Tibial artery (tissue), 4 donors: ENCODE results near the gene SYP.

Experiments
- DNase-seq, 2 donors: peaks; one replicate each; pipeline ENCODE4 v3.0.0-alpha.2; 2019
- H3K27ac ChIP-seq, 2 donors: fragments of 200-600 bp; sonication (generic) in 1 of 2; 1 replicate in 1 of 2; 2 replicates in 1 of 2; pipeline ENCODE4 v1.5.1; 2018 to 2019; ENCODE audit warnings: mild to moderate bottlenecking in 1 of 2
- H3K27me3 ChIP-seq, 2 donors: fragments of 200-600 bp; sonication (generic) in 1 of 2; one replicate each; pipeline versions ENCODE4 v1.5.1 to v1.6.0; 2016 to 2019
- H3K36me3 ChIP-seq, 3 donors: fragments of 200-600 bp; sonication (generic) in 2 of 3; one replicate each; pipeline ENCODE4 v1.5.1; 2016 to 2019; ENCODE audit warnings: mild to moderate bottlenecking in 2 of 3
- H3K4me1 ChIP-seq, 4 donors: fragments of 200-600 bp; sonication (generic) in 2 of 4; 1 replicate in 3 of 4; 2 replicates in 1 of 4; pipeline ENCODE4 v1.5.1; 2016 to 2019
- H3K4me3 ChIP-seq, 2 donors: fragments of 200-600 bp; sonication (generic) in 1 of 2; 1 replicate in 1 of 2; 2 replicates in 1 of 2; pipeline ENCODE4 v1.5.1; 2018 to 2019; ENCODE audit warnings: mild to moderate bottlenecking in 2 of 2
- H3K9me3 ChIP-seq, 3 donors: fragments of 200-600 bp; sonication (generic) in 1 of 3; one replicate each; pipeline ENCODE4 v1.5.1; 2016 to 2019
- CTCF ChIP-seq, 2 experiments: fragments of 200-600 bp in 1 of 2; fragments of 450-650 bp in 1 of 2; IDR thresholded peaks; one replicate each; pipeline ENCODE4 v1.5.1; 2017 to 2019; ENCODE audit warnings: antibody characterized with exemption in 2 of 2, mild to moderate bottlenecking in 1 of 2, moderate library complexity in 1 of 2
- intact Hi-C: fragments of 100-400 bp; cut with DNase I; formaldehyde crosslinking; loops from one replicate; pipeline ENCODE4 v1.15.0; 2023; ENCODE audit warnings: low total_unique reads

The SYP gene

DNA sequence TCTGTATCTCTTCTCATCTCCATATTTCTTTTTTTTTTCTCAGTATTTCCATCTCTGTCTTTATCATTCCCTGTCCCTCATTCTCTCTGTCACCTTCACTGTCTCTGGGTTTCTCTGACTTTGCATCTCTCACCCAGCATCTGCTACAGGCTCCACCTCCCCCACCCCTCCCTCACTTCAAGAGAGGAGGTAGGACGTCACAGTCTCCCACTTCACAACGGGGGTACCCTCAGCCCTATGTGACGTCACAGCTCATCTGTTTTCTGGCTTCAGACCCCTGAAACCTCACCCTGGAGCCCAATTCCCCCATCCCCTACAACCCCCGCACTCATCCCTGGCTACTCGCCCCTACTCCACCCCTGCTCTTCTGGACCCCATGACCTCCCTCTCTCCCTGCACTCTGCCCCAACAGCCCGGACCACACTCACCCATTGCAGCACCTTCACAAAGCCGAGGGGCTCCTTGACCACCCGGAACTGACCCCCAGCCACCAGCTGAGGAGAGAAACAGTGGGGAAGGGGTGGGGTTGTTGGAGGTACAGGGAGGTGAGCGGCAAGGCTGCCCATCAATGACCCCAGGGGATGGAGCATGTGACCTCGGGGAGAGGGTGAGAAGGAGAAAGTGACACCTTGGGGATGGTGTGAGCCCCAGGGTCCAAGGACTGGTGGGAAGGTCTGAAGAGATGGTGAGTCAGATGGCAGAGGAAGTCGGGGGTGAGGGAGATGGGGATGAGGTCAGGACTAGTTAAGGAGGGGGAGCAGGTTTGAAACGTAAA lies 1.3 kb downstream of the SYP start:
- H3K4me1 ChIP-seq, result peaks cover 0 to 15% (median 8%) of the 10 kb centered on the region in 4 donors
- H3K36me3 ChIP-seq, result no peaks in the 10 kb centered on the region
- no peaks in the 10 kb centered on the region for H3K9me3 ChIP-seq
- no peak overlapping the region for H3K4me3 ChIP-seq
- intact Hi-C loops, result no loop called here
- no peak overlapping the region for H3K27ac ChIP-seq
- no peak for TF ChIP-seq CTCF (IDR thresholded peaks at IDR 0.05)
- no peak for DNase-seq
- H3K27me3 ChIP-seq, result no peaks in the 10 kb centered on the region

- DNase-seq, result no peak
- Histone ChIP-seq H3K36me3 (no peaks in the 10 kb centered on the region), H3K27ac (no peak overlapping the region), H3K27me3 (no peaks in the 10 kb centered on the region), H3K4me1 (peaks cover 0 to 15% (median 8%) of the 10 kb centered on the region in 4 donors), H3K9me3 (no peaks in the 10 kb centered on the region), H3K4me3 (no peak overlapping the region)
- TF ChIP-seq CTCF (IDR thresholded peaks at IDR 0.05), result no peak
- intact Hi-C loops, result no loop called here
Observed at GRCh38 chrX:49197543-49198087, 2.4 kb downstream of the SYP start.

- no peak for TF ChIP-seq CTCF (IDR thresholded peaks at IDR 0.05)
- H3K27me3 ChIP-seq, result no peaks in the 10 kb centered on the region
- H3K27ac ChIP-seq, result no peak overlapping the region
- no peaks in the 10 kb centered on the region for H3K9me3 ChIP-seq
- peaks cover 0 to 5% (median 0%) of the 10 kb centered on the region in 4 donors for H3K4me1 ChIP-seq
- no peak overlapping the region for H3K4me3 ChIP-seq
- H3K36me3 ChIP-seq, result no peaks in the 10 kb centered on the region
- DNase-seq, result no peak
- intact Hi-C loops, result no loop called here
Observed at GRCh38 chrX:49193542-49193964, 6.4 kb downstream of the SYP start.

GRCh38 chrX:49192722-49193328 lies 7.2 kb downstream of the SYP start:
- Histone ChIP-seq H3K9me3 (no peaks in the 10 kb centered on the region), H3K4me3 (no peak overlapping the region), H3K4me1 (peaks cover 0 to 5% (median 0%) of the 10 kb centered on the region in 4 donors), H3K36me3 (no peaks in the 10 kb centered on the region), H3K27me3 (no peaks in the 10 kb centered on the region), H3K27ac (no peak overlapping the region)
- no peak for DNase-seq
- intact Hi-C loops, result no loop called here
- TF ChIP-seq CTCF (IDR thresholded peaks at IDR 0.05), result peak; percentile 29

DNA sequence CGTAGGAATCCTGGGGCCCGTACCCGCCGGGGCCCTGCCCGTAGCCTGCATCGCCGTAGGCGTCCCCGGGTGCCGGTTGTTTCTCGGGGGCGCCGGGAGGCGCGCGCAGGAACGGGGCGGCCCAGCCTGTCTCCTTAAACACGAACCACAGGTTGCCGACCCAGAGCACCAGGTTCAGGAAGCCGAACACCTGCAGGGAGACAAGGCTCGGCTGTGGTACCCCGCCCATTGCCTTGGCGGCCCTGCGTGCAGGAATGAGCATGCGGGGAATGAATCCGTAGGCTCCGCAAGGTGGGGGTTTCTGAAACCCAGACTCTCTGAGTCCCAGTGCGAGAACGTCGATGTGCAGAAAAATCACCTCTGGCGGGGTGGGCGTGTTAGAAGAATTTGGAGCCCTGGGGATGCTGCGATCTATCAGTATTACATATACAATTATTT lies 8.4 kb downstream of the SYP start:
- Histone ChIP-seq H3K36me3 (no peaks in the 10 kb centered on the region), H3K4me1 (peaks cover 0 to 5% (median 0%) of the 10 kb centered on the region in 4 donors), H3K9me3 (no peaks in the 10 kb centered on the region), H3K27ac (peak overlapping the region; percentile 86 to 94), H3K27me3 (no peaks in the 10 kb centered on the region), H3K4me3 (peak overlapping the region; percentile 62 to 71)
- no peak for TF ChIP-seq CTCF (IDR thresholded peaks at IDR 0.05)
- DNase-seq, result no peak
- intact Hi-C loops, result loop anchor here (2.0 kb wide), 1 partner anchor 77 kb away; the partner anchor contains the start of gene PPP1R3F
